Cerebellar nuclear complex (tissue), 1 donor: Measurements from ENCODE around the gene ZNF236.

Experiments
- DNase-seq, 2 experiments: peaks; one replicate each; lab custom pipeline; 2025; lab: John Stamatoyannopoulos, UW

ZNF236 gene

GRCh38 chr18:76972846-76973519 is 150.6 kb downstream of the ZNF236 start:
- no peak for DNase-seq

GRCh38 chr18:76973520-76974266 is 151.3 kb downstream of the ZNF236 start:
- DNase-seq, result no peak

- no peak for DNase-seq
These were observed 152.0 kb downstream of the ZNF236 start for GRCh38 chr18:76974386-76974785.

- DNase-seq, result no peak
These were observed 153.3 kb downstream of the ZNF236 start for GRCh38 chr18:76975577-76976110.

- DNase-seq, result no peak
These were observed 154.8 kb downstream of the ZNF236 start for GRCh38 chr18:76977108-76977621.

GRCh38 chr18:76977684-76978232 is 155.4 kb downstream of the ZNF236 start:
- no peak for DNase-seq

GRCh38 chr18:76978616-76979015 is 156.3 kb downstream of the ZNF236 start:
- no peak for DNase-seq

GRCh38 chr18:76979111-76979751 is 156.9 kb downstream of the ZNF236 start:
- DNase-seq, result no peak

GRCh38 chr18:76979906-76980305 is 157.5 kb downstream of the ZNF236 start:
- DNase-seq, result no peak

- DNase-seq, result no peak
These were observed 158.5 kb downstream of the ZNF236 start for GRCh38 chr18:76980663-76981395.

GRCh38 chr18:76981396-76981968 is 159.1 kb downstream of the ZNF236 start:
- DNase-seq, result no peak

- DNase-seq, result no peak
These were observed 159.7 kb downstream of the ZNF236 start for GRCh38 chr18:76982038-76982437.

GRCh38 chr18:76982841-76983583 is 160.7 kb downstream of the ZNF236 start:
- DNase-seq, result no peak

- no peak for DNase-seq
These were observed 161.3 kb downstream of the ZNF236 start for GRCh38 chr18:76983613-76984051.

- no peak for DNase-seq
These were observed 162.1 kb downstream of the ZNF236 start for GRCh38 chr18:76984193-76985155.

- DNase-seq, result no peak
These were observed 163.0 kb downstream of the ZNF236 start for GRCh38 chr18:76985156-76985950.

GRCh38 chr18:76985951-76986236 is 163.5 kb downstream of the ZNF236 start:
- no peak for DNase-seq

- no peak for DNase-seq
These were observed 164.0 kb downstream of the ZNF236 start for GRCh38 chr18:76986406-76986805.
